GM19043 (cell line): ENCODE data around the gene CDC27.
"Not testable (repeated sequence)": the region's sequence is repeated elsewhere in the genome, so short reads cannot be mapped to it uniquely, and the experiment has no call there.

Experiments
- ATAC-seq: cut with Tn5 transposase; IDR thresholded peaks from one replicate; pipeline ENCODE4 v1.9.1; 2021; ENCODE audit warnings: low read depth; ENCODE audit not compliant: unreplicated experiment

CDC27 gene

GRCh38 chr17:47162013-47162622 is 27.0 kb downstream of the CDC27 start:
- ATAC-seq, result no peak

- no peak for ATAC-seq
Observed at GRCh38 chr17:47159315-47159714, 29.8 kb downstream of the CDC27 start.

GRCh38 chr17:47145351-47145750 is 43.7 kb downstream of the CDC27 start:
- no peak for ATAC-seq

- no peak for ATAC-seq
Observed at GRCh38 chr17:47135235-47135634, 53.9 kb downstream of the CDC27 start.

GRCh38 chr17:47134354-47134753 is 54.7 kb downstream of the CDC27 start:
- ATAC-seq, result not testable (repeated sequence)

GRCh38 chr17:47131761-47132160 is 57.3 kb downstream of the CDC27 start:
- no peak for ATAC-seq

GRCh38 chr17:47126835-47127234 is 62.3 kb downstream of the CDC27 start:
- ATAC-seq, result not testable (repeated sequence)

GRCh38 chr17:47123262-47123661 is 65.8 kb downstream of the CDC27 start:
- ATAC-seq, result not testable (repeated sequence)

GRCh38 chr17:47120521-47121095 is 68.5 kb downstream of the CDC27 start:
- no peak for ATAC-seq

- ATAC-seq, result no peak
Observed at GRCh38 chr17:47119746-47120520, 69.2 kb downstream of the CDC27 start.

GRCh38 chr17:47117386-47117785 is 71.7 kb downstream of the CDC27 start:
- no peak for ATAC-seq

- no peak for ATAC-seq
Observed at GRCh38 chr17:47106130-47106529, 83.0 kb downstream of the CDC27 start.

GRCh38 chr17:47105246-47105645 is 83.8 kb downstream of the CDC27 start:
- not testable (repeated sequence) for ATAC-seq

- no peak for ATAC-seq
Observed at GRCh38 chr17:47102914-47103313, 86.2 kb downstream of the CDC27 start.

- peak; percentile 97 for ATAC-seq
Observed at GRCh38 chr17:47099987-47100711, 88.9 kb downstream of the CDC27 start.

GRCh38 chr17:47099451-47099986 is 89.6 kb downstream of the CDC27 start:
- peak; percentile 29 for ATAC-seq

- no peak for ATAC-seq
Observed at GRCh38 chr17:47096343-47096742, 92.8 kb downstream of the CDC27 start.

- ATAC-seq, result no peak
Observed at GRCh38 chr17:47095268-47095667, 93.8 kb downstream of the CDC27 start.

GRCh38 chr17:47087093-47087492 is 102.0 kb downstream of the CDC27 start:
- no peak for ATAC-seq

- ATAC-seq, result no peak
Observed at GRCh38 chr17:47085736-47086135, 103.4 kb downstream of the CDC27 start.

GRCh38 chr17:47078801-47079200 is 110.3 kb downstream of the CDC27 start:
- ATAC-seq, result no peak
